T47D (cell line): ENCODE data around the gene G6PD.
"Not testable (repeated sequence)": the region's sequence is repeated elsewhere in the genome, so short reads cannot be mapped to it uniquely, and the experiment has no call there.

Experiments
- DNase-seq, 2 experiments: peaks; one replicate each; pipeline versions ENCODE4 v3.0.0 to v3.0.0-alpha.2; 2011 to 2012; ENCODE audit warnings: low read depth in 1 of 2, low spot score in 1 of 2
- JUND ChIP-seq: IDR thresholded peaks from 2 replicates; pipeline ENCODE4 v1.6.1; 2012; ENCODE audit warnings: low read depth
- in situ Hi-C: cut with HindIII; loops from 2 replicates; pipeline ENCODE4 v1.10.0; 2016; ENCODE audit warnings: low sequenced_read_pairs, low pct_unique_long_range_greater_than_20kb

G6PD gene

DNA sequence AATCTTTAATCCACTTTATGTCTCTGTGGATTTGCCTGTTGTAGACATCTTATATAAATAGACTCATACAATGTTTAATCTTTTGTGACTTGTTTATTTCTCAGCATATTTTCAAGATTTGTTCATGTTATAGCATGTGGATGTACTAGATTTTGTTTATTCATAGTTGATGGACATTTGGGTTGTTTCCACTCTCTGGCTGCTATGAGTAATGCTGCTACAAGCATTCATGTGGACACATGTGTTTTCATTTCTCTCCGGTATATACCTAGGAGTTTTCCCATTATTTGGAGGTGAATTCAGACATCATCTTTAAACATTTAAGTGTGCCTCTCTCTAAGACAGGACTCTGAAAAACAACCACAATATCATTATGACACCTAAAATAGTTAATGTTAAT is 3.1 kb upstream of the G6PD start:
- DNase-seq, result no peak
- in situ Hi-C loops, result no loop called here

DNA sequence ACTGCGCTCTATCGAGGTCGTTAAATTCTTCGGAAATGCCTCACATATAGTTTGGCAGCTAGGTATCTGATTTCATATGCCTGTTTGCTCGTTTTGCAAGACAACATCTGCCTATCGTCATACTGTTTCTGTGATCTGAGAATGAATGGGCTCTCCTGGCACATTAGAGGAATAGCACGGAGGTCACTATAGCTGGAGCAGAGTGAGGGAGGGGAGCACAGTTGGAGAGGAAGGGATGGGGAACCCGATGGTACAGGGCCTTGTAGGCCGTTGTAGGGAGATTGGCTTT is 1.3 kb upstream of the G6PD start:
- TF ChIP-seq JUND, result no peak
- in situ Hi-C loops, result no loop called here
- DNase-seq, result no peak

More for the DNA sequence above, 3.1 kb upstream of the G6PD start:
- TF ChIP-seq JUND, result no peak

DNA sequence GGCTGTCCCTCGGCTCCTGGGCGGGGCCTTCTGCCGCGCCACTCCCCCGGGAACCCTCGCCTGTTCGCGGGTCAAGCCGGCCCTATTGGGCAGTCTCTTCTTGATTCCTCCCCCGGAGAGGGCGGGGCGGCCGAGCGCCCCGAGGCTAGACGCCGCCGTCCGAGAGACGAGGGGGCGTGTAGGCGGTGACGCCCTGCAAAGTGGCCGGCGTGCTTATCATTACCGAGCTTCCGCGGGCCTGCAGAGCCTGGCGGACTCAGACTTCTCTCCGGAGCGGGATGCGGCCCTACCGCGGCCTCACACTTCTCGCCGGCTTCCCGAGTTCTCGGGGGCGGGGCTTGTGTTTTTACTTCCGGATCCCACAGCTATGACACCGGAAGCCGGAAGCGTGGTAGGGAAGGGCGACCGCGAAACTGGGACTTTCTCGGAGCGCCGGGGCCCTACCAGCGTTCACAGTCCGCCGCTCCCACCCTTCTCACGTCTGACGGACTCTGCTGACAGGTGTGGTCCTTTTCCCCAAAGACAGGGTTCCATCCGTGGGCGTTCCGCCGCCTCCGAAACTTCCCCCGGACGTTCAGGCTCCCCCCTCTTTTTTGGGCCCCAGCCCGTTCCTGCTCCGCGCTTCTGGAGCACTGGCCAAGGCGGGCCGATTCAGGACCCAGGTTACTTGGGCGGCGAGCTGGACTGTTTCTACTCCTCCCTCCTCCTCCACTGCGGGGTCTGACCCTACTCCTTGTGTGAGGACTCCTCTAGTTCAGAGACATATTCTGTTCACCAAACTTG is 790 bp upstream of the G6PD start, which contains the start of gene IKBKG:
IKBKG (plus strand) TSS at position 376 of the 783 bp plus-strand sequence. CDS start 4,383 bp downstream, outside the sequence.
- no peak for TF ChIP-seq JUND
- in situ Hi-C loops, result no loop called here
- DNase-seq, result peak; percentile 65 to 91

DNA sequence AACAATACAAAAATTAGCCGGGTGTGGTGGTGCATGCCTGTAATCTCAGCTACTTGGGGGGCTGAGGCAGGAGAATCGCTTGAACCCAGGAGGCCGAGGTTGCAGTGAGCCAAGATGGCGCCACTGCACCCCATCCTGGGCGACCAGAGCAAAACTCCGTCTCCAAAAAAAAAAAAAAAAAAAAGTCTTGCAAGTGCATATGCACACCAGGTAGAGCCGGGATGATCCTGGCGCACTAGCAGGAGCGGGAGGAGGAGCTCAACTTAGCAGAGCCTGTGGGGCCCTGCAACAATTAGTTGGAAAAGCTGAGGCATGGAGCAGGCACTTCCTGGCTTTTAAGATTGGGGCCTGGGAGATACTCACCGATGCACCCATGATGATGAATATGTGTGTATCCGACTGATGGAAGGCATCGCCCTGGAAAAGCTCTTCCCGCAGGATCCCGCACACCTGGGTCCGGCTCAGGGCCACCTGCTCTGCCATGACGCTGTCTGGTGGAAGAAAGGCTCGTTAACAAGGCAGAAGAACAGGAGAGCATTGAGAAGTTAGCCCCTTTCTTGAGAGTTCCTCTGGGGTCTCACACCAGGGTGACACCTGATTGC is 872 bp downstream of the G6PD start:
- no peak for DNase-seq
- in situ Hi-C loops, result no loop called here
- no peak for TF ChIP-seq JUND

DNA sequence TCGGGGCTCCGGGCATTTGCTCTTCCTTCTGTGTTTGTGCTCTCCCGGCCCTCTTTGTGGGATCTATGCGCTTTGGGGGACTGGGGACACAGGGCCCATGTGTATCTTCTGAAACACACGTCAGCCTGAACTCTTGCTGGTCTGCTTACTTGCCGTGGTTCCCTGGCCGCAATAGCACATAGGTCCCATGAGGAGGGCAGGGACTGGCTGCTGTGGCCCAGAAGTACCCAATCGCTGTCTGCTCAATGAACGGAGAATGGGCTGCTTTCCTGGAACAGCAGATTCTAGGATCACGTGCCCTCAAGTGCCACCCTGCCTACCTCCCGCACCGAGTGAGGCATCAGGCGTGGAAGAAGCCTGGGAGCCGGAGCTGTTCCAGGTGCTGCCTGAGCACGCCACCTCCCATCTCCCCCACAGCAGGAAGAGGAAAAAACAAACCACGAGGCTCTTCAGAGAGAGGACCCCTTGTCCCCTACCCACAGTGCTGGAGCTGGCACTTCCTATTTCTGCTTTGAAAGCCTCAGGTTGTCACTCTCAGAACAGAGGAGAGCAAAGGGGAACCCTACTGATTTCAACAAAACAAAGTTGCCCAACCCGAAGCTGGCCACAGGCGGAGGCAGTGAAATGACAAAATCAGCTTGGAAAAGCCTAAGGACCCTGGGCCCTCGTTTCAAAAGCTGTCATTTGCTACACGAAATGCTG is 3.8 kb downstream of the G6PD start:
- DNase-seq, result peak in 1 of 2 experiments; percentile 33
- TF ChIP-seq JUND, result no peak
- in situ Hi-C loops, result no loop called here

DNA sequence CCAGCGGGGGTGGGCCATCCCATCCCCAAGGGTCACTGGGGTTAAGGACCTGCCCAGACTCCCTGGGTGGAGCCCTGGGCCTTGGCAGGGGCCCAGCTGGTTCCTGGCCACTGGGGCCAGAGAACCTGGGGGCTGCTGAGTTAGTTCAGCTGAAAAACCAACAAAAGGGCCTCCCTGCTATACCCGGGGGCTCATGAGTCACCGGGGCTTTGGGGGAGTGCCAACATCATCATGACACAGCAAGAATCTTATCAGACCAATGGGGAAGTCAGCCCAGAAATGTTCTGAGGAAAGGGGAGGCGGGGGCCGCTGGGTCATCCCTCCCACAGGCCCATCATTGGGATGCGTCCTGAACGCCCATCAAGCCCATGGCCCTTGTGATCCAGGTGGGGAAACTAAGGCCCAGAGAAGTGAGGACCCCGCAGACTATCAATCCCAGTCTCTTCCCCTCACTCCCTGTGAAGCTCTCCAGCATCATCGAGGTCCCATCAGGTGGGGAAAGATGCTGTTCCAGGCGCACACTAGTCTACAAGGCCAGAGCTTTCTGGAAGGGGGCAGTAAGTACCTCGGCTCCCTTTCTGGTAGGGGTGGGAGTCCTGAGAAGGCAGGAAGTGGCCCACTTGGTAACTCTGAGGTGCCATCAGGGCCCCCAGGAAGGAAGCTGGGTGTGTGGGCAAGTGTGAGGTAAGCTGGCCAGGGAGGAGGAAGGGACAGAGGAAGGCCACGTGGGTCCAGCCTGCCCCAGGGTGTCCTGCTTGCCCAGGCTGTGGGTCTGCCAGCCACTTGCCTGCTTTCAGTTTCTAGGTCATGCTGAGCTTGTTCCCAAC is 4.5 kb downstream of the G6PD start:
- in situ Hi-C loops, result no loop called here
- no peak for TF ChIP-seq JUND
- DNase-seq, result peak in 1 of 2 experiments; percentile 49

DNA sequence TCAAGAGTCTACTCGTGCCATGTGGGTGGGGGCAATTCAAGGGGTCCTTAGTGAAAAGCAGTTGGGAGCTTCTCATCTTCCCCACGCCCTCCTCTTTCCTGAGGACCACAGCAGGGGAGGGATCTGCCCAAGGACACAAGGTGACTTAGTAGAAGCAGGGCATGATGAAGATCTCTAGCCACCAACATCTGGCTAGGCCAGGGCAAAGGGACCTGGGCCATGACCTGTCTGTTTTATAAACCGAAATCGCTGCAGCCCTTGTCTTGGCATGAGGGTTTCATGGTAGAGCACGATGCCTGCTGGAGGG is 5.1 kb downstream of the G6PD start:
- TF ChIP-seq JUND, result no peak
- in situ Hi-C loops, result no loop called here
- DNase-seq, result no peak

DNA sequence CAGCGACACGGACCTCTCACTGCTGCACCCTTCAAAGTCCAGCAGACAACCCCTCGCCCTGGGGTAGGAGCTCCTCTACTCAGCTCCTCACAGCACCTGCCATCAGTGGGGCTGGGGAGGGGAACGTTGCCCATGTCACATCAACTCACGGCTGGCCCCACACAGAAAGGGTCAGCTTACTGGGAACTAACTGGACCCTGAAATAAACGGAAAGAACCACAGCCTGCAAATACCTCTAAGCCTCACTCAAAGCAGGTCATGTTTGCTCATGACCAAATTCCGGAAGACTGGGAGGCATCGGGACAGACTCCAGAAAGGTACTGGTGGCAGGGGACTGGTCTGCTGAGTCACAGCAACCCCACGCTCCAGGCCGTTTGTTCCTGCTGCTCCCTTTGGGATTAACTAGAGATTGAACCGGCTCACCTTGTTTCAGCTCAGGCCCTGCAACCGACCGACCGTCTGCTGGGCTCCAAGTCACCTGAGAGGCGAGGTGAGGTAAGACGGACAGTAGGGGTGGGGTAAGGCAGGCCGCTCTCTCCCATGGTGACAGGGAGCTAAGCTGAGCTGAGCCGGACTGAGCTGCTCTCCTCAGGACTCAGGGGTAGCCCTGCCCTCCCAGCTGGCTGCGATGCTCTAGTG is 5.6 kb downstream of the G6PD start:
- DNase-seq, result peak in 1 of 2 experiments; percentile 94
- in situ Hi-C loops, result no loop called here
- TF ChIP-seq JUND, result 0 out of 2 replicates have a peak, but pooled peaks have one; percentile 15

DNA sequence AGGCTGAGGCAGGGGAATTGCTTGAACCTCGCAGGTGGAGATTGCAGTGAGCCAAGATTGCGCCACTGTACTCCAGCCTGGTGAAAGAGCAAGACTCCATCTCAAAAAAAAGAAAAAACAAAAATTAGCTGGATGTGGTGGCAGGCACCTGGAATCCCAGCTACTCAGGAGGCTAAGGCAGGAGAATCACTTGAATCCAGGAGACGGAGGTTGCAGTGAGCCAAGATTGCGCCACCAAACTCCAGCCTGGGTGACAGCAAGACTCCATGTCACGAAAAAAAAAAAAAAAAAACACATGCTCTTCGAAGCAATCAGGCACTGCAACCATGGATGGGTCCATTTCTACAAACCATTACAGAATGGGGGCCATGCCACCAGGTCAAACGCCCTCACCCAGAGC is 6.3 kb downstream of the G6PD start:
- in situ Hi-C loops, DNase-seq: not testable (repeated sequence)

DNA sequence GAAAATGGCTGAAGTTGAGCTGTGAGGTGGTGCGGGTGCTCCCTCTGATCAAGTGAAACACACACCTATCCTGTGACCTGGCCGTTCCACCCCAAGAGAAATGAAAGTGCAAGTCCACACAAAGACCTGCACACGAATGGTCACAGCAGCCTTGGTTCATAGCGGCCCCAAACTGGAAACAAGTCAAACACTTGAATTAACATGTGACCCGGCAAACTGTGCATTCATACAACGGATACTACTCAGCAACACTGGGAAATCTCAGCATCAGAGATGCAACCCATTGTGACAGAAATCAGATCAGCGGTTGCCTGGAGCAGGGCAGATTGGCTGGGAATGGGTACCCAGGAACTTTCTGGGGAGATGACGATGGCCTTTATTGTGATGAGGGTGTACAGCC is 7.6 kb downstream of the G6PD start:
- in situ Hi-C loops, result no loop called here
- DNase-seq, result no peak
- TF ChIP-seq JUND, result no peak

DNA sequence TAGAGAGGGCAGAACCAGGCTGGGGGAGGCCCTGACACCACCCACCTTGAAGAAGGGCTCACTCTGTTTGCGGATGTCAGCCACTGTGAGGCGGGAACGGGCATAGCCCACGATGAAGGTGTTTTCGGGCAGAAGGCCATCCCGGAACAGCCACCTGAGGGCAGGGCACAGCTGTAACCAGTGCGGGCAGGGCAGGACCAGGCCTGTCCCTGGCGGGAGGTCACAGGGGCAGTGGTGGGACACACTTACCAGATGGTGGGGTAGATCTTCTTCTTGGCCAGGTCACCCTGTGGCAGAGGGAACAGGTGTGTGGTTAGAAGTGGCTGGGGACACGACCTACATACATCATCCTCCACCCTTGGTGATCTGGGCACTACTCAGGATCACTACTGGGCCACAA is 10.8 kb downstream of the G6PD start:
- in situ Hi-C loops, result no loop called here
- no peak for TF ChIP-seq JUND
- DNase-seq, result no peak
